ENCODE measurements around the gene SBK1. TPM values are rescaled to one million over a fixed set of nuclear protein-coding genes. Genes with fewer than 3 reads are reported as not detected.
"Not testable (repeated sequence)": the region's sequence is repeated elsewhere in the genome, so short reads cannot be mapped to it uniquely, and the experiment has no call there.

Gene SBK1
- total and polyA plus RNA-seq, 5 donors from 2014 or later = 2.0 to 20.2 (median 3.4) TPM

DNA sequence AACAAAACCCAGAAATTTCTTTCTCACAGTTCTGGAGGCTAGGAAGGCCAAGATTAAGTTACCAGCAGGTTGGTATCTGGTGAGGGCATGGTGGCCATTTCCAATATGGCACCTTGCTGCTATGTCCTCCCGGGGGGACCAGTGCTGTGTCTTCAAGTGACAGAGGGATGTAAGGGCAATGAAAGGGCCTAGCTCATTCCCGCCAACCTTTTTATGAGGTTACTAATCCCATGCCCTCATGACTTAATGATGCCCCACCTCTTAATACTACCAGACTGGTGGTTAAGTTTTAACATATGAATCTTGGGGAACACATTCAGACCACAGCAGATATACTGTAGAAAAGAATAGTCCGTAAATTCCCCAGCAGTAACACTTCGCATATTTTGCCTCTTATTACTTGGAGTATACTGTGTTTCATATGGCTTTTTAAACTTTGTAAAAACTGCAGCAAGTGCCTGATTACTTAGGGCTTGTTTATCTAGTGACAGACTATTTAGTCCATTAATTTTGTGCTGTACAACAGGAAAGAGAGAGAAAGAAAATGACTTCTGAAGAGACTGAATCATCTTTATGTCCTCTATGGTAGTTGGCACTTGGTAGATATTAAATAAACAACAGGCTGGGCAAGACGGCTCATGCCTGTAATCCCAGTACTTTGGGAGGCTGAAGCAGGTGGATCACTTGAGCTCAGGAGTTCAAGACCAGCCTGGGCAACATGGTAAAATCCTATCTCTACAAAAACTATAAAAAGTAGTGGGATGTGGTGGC lies 44.8 kb downstream of the SBK1 start:
- DNase-seq; H3K4me3 Mint-ChIP-seq; ATAC-seq (ENCODE audit: low read depth in 2 of 2); H3K4me1 ChIP-seq (ENCODE audit: control insufficient read depth, insufficient read depth, low read length, poor library complexity, severe bottlenecking); H3K9me3 ChIP-seq (ENCODE audit: control insufficient read depth in 2 of 2, low read length in 2 of 2); H3K4me3 ChIP-seq (ENCODE audit: low read depth, low read length); H3K36me3 Mint-ChIP-seq; H3K27ac Mint-ChIP-seq; H3K27ac ChIP-seq (ENCODE audit: insufficient read depth, low read length, poor library complexity, severe bottlenecking); H3K9me3 Mint-ChIP-seq; H3K36me3 ChIP-seq (ENCODE audit: control insufficient read depth, insufficient read depth, low read length); H3K27me3 ChIP-seq (ENCODE audit: control insufficient read depth, insufficient read depth, low read length); H3K4me1 Mint-ChIP-seq; H3K27me3 Mint-ChIP-seq: not testable (repeated sequence)

DNA sequence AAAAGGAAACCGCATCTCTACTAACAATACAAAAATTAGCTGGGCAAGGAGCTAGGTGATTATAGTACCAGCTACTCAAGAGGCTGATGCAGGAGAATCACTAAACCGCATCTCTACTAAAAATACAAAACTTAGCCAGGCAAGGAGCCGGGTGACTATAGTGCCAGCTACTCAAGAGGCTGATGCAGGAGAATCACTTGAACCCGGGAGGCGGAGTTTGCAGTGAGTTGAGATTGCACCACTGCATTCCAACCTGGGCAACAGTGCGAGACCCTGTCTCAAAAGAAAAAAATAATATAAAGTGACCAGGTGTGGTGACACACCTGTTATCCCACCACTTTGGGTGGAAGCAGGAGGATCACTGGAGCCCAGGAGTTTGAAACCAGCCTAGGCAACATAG lies 45.9 kb downstream of the SBK1 start:
- not testable (repeated sequence) for H3K4me1 ChIP-seq (ENCODE audit: control insufficient read depth, insufficient read depth, low read length, poor library complexity, severe bottlenecking); H3K9me3 Mint-ChIP-seq; DNase-seq; H3K4me3 ChIP-seq (ENCODE audit: low read depth, low read length); ATAC-seq (ENCODE audit: low read depth in 2 of 2); H3K27ac Mint-ChIP-seq; H3K27me3 ChIP-seq (ENCODE audit: control insufficient read depth, insufficient read depth, low read length); H3K36me3 ChIP-seq (ENCODE audit: control insufficient read depth, insufficient read depth, low read length); H3K4me3 Mint-ChIP-seq; H3K27ac ChIP-seq (ENCODE audit: insufficient read depth, low read length, poor library complexity, severe bottlenecking); H3K4me1 Mint-ChIP-seq; H3K36me3 Mint-ChIP-seq; H3K9me3 ChIP-seq (ENCODE audit: control insufficient read depth in 2 of 2, low read length in 2 of 2); H3K27me3 Mint-ChIP-seq

DNA sequence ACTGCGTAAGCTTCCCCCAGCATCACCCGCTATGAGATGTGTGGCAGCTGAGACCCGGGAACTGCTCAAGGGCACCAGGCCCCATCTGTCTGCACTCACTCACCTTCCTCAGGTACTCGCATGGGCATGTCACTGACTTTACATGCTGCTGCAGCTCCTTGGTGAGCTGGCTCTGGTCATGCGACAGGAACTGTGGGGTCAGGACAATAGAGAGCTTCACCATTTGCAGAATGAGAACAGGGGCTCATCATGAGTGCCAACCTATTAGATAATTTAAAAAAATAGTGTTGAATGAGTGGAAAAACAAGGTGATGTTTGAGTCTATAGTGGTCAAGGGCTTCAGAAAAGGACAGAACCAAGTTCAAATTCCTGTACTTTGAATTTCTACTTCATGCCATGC lies 70.3 kb downstream of the SBK1 start:
- not testable (repeated sequence) for H3K4me1 ChIP-seq (ENCODE audit: control insufficient read depth, insufficient read depth, low read length, poor library complexity, severe bottlenecking); H3K4me3 ChIP-seq (ENCODE audit: low read depth, low read length); H3K9me3 ChIP-seq (ENCODE audit: control insufficient read depth in 2 of 2, low read length in 2 of 2); H3K27ac Mint-ChIP-seq; H3K27me3 Mint-ChIP-seq; ATAC-seq (ENCODE audit: low read depth in 2 of 2); H3K36me3 ChIP-seq (ENCODE audit: control insufficient read depth, insufficient read depth, low read length); H3K4me1 Mint-ChIP-seq; H3K4me3 Mint-ChIP-seq; DNase-seq; H3K27me3 ChIP-seq (ENCODE audit: control insufficient read depth, insufficient read depth, low read length); H3K27ac ChIP-seq (ENCODE audit: insufficient read depth, low read length, poor library complexity, severe bottlenecking); H3K36me3 Mint-ChIP-seq; H3K9me3 Mint-ChIP-seq

DNA sequence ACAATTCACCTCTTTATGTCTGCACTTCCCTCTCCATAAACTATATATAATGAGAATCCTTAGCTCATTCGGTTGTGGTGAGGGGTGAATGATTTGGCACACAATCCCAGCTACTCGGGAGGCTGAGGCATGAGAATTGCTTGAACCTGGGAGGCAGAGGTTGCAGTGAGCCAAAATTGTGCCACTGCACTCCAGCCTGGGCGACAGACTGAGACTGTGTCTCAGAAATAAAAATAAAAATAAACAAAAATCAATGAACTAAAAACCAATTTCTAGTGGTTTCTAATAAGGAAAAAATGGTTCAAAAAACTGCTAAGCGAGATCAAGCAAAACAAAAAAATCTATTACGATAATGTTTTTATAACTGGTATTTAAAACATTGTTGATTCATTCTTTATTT lies 71.1 kb downstream of the SBK1 start, which contains the start of gene NPIPB6:
Gene NPIPB6 (minus strand): TSS at position 101 of the 400 bp plus-strand sequence. CDS start 686 bp downstream, outside the sequence.
- DNase-seq; H3K4me1 ChIP-seq (ENCODE audit: control insufficient read depth, insufficient read depth, low read length, poor library complexity, severe bottlenecking); ATAC-seq (ENCODE audit: low read depth in 2 of 2); H3K36me3 Mint-ChIP-seq; H3K9me3 ChIP-seq (ENCODE audit: control insufficient read depth in 2 of 2, low read length in 2 of 2); H3K27me3 ChIP-seq (ENCODE audit: control insufficient read depth, insufficient read depth, low read length); H3K27ac Mint-ChIP-seq; H3K4me3 ChIP-seq (ENCODE audit: low read depth, low read length); H3K36me3 ChIP-seq (ENCODE audit: control insufficient read depth, insufficient read depth, low read length); H3K27ac ChIP-seq (ENCODE audit: insufficient read depth, low read length, poor library complexity, severe bottlenecking); H3K4me1 Mint-ChIP-seq; H3K9me3 Mint-ChIP-seq; H3K4me3 Mint-ChIP-seq; H3K27me3 Mint-ChIP-seq: not testable (repeated sequence)

DNA sequence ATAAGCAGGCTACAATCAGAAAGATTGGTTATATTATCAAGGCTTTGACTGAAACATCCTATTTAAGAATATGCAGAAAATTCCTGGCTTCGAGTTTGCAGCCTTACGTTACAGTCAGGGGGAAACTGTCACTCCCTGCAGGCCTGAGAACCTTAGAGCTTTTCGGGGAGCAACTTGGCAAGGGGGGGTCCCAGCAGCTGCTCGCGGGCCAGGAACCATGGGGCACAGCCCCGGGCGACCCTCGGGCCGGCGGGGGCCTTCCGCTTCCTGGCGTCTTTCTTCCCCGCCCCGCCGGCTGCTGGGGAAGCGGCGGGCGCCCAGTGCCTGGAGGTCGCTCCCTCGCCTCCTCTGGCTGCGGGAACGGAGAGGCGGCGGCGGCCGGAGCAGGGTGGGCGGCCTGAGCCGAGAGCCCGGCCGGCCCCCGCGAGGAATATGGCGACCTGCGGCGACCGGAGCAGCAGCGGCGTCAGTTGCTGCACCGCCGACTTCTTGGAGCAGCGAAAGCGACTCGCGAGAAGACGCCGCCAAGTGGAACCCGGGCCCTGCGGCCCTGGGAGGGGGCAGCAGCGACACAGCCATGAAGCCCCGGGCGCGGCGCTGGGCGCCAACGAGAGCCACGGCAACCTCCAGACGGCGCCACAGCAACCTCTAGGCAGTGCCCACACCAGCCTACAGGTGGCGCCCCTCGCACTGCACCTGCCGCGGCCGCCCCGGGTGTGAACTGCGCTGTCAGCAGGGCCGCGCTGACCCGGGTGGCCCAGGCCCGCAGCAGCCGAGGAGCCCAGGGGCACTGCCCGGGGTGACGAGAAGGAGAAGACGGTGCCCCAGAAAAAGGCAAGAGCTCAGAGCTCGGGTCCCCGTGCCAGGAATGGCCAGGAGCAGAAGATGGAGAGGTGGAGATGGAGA lies 72.2 kb downstream of the SBK1 start:
- H3K36me3 Mint-ChIP-seq; H3K9me3 ChIP-seq (ENCODE audit: control insufficient read depth in 2 of 2, low read length in 2 of 2); H3K9me3 Mint-ChIP-seq; H3K4me1 Mint-ChIP-seq; H3K27ac Mint-ChIP-seq; H3K27me3 ChIP-seq (ENCODE audit: control insufficient read depth, insufficient read depth, low read length); H3K4me3 ChIP-seq (ENCODE audit: low read depth, low read length); H3K4me1 ChIP-seq (ENCODE audit: control insufficient read depth, insufficient read depth, low read length, poor library complexity, severe bottlenecking); H3K27me3 Mint-ChIP-seq; H3K27ac ChIP-seq (ENCODE audit: insufficient read depth, low read length, poor library complexity, severe bottlenecking); H3K36me3 ChIP-seq (ENCODE audit: control insufficient read depth, insufficient read depth, low read length); H3K4me3 Mint-ChIP-seq: not testable (repeated sequence)
- DNase-seq (peak in 1 of 3 donors; percentile 28), ATAC-seq (ENCODE audit: low read depth in 2 of 2) (peak; percentile 99 to 100)

DNA sequence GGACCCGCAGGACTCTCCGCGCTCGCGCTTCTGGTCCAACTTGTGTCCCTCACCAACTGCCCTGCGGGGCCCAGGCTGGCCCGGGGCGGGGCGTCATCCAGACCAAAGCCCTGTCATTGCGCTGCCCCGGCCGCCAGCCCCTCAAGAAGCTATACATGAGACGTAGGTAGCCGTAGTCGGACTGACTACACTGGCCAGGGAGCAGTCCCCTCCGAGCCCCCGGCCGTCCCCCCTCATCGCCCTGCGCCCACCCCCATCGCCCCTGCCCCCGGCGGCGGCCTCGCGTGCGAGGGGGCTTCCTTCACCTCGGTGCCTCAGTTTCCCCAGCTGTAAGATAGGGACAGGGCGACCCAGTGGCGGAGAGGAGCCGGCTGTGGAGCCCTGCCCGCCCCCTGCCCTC lies 75.6 kb downstream of the SBK1 start:
- not testable (repeated sequence) for ATAC-seq (ENCODE audit: low read depth in 2 of 2); H3K9me3 ChIP-seq (ENCODE audit: control insufficient read depth in 2 of 2, low read length in 2 of 2); DNase-seq; H3K4me1 Mint-ChIP-seq; H3K27ac Mint-ChIP-seq; H3K9me3 Mint-ChIP-seq; H3K27me3 ChIP-seq (ENCODE audit: control insufficient read depth, insufficient read depth, low read length); H3K27me3 Mint-ChIP-seq; H3K27ac ChIP-seq (ENCODE audit: insufficient read depth, low read length, poor library complexity, severe bottlenecking); H3K36me3 ChIP-seq (ENCODE audit: control insufficient read depth, insufficient read depth, low read length); H3K36me3 Mint-ChIP-seq; H3K4me3 Mint-ChIP-seq; H3K4me1 ChIP-seq (ENCODE audit: control insufficient read depth, insufficient read depth, low read length, poor library complexity, severe bottlenecking); H3K4me3 ChIP-seq (ENCODE audit: low read depth, low read length)

Measured in CD4-positive, CD25-positive, alpha-beta regulatory T cell (primary cell).